PC-9 (cell line): ENCODE measurements around the gene ATL2.

Source experiments
- EZH2 ChIP-seq: fragments of 200-600 bp; sonication (generic); IDR thresholded peaks from 2 replicates; pipeline ENCODE4 v1.8.0; 2017; ENCODE audit warnings: antibody characterized with exemption, low read depth
- TF ChIP-seq, protein P1 (sequence below): fragments of 200-600 bp; sonication (generic); conservative IDR thresholded peaks from 2 replicates; pipeline ENCODE4 v1.6.1; 2017; ENCODE audit warnings: mixed run types, antibody characterized with exemption, mild to moderate bottlenecking, moderate library complexity

DNA sequence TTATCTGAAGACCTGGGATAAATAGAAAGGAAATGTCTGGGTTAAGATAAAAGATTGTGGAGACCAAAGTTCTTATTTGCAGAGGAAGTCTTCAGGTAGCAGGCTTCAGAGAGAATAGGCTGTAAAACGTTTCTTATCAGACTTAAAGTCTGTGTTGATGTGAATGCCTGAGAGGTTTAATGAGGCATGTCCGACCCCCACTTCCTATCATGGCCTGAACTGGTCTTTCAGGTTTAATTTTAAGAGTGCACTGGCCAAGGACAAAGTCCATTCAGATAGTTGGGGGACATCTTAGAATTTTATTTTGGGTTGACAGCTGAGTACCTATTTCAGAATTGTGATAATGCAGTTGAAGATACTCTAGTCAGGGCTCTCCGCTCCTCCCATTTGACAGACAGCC is 92.1 kb downstream of the ATL2 start:
- TF ChIP-seq, protein P1, sequence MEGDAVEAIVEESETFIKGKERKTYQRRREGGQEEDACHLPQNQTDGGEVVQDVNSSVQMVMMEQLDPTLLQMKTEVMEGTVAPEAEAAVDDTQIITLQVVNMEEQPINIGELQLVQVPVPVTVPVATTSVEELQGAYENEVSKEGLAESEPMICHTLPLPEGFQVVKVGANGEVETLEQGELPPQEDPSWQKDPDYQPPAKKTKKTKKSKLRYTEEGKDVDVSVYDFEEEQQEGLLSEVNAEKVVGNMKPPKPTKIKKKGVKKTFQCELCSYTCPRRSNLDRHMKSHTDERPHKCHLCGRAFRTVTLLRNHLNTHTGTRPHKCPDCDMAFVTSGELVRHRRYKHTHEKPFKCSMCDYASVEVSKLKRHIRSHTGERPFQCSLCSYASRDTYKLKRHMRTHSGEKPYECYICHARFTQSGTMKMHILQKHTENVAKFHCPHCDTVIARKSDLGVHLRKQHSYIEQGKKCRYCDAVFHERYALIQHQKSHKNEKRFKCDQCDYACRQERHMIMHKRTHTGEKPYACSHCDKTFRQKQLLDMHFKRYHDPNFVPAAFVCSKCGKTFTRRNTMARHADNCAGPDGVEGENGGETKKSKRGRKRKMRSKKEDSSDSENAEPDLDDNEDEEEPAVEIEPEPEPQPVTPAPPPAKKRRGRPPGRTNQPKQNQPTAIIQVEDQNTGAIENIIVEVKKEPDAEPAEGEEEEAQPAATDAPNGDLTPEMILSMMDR = no peak
- no peak for TF ChIP-seq EZH2
